Hepatocyte (in vitro differentiated cells): Measurements from ENCODE around the gene GLUL.

ENCODE experiments used
- CTCF ChIP-seq: fragments of 200-600 bp; sonication (generic); IDR thresholded peaks from 2 replicates; pipeline ENCODE4 v1.5.1; 2016; ENCODE audit warnings: antibody characterized with exemption, mild to moderate bottlenecking; ENCODE audit not compliant: poor library complexity
- EZH2 ChIP-seq: fragments of 200-600 bp; sonication (generic); IDR thresholded peaks from 2 replicates; pipeline ENCODE4 v1.6.1; 2016; ENCODE audit warnings: antibody characterized with exemption, mild to moderate bottlenecking, borderline replicate concordance

- TF ChIP-seq EZH2 (no peak), CTCF (no peak)
Observed at GRCh38 chr1:182357171-182357570, 34.4 kb downstream of the GLUL start.
